Measurements from ENCODE around the gene JPT2.
"Not testable (repeated sequence)": the region's sequence is repeated elsewhere in the genome, so short reads cannot be mapped to it uniquely, and the experiment has no call there.

Gene JPT2

DNA sequence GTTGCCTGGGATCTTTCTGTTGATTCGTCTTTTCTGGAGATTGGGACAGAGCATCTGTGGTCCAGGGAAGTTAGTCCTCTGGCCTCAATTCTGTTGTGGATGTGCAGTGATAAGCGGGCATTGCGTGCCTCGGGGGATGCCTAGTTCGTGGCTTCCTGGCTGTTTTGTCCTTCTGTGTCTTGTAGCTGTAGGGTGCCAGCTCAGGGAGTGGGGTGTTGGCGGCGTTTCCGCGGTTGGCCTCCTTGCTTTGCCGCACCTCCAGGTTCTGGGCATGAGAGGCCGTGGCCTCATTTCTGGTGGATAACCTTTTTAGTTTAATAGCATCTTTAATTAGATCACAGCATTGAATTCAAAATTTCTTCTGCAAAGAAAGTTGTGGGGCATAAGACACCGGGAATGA, 1.4 kb upstream of the JPT2 start:
- DNase-seq (ENCODE audit: low spot score), result no peak

DNA sequence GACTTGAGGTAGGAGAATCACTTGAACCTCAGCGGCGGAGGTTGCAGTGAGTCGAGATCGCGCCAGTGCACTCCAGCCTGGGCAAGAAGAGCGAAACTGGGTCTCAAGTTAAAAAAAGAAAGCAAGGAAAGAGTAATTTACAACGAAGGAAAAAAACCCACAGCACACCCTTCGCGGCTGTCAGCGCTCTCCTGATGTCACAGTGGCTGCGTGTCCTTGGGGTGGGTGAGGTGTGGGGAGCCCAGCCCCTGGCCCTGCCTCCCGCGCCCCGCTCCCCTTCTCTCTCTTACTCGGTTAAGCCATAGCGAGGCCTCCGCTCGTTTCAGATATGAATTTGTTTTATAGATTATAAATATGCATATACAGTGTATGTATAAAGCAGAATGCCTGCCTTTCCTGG, 740 bp upstream of the JPT2 start:
- no peak for DNase-seq (ENCODE audit: low spot score)

DNA sequence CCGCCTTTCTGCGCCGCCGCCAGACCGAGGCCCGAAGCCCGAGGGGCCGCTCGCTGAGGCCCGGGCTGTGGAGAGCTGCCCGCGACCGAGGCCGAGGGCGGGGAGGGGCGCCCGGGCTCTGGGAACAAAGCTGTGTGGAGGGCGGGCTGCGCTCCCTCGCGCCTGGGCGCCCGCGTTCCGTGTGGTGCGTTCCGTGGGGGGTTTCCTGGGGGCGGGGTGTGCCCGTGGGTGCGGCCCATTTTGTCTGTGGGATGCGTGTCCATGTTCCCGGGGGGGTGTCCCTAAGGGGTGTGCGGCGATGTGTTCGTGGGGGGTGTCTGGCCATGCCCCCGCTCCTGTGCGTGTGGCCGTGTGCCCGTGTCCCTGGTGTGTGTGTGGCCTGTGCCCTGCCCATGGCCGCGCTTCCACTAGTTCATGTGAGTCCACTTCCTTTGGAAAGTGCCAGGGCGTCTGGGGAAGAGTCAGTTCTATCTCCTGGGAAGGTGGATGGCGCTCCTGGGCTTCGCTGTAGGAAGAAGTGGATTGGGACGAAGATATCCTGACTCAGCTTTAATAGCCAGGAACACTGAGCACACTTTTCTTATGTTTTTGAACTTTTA, 520 bp downstream of the JPT2 start:
- DNase-seq (ENCODE audit: low spot score), result no peak

DNA sequence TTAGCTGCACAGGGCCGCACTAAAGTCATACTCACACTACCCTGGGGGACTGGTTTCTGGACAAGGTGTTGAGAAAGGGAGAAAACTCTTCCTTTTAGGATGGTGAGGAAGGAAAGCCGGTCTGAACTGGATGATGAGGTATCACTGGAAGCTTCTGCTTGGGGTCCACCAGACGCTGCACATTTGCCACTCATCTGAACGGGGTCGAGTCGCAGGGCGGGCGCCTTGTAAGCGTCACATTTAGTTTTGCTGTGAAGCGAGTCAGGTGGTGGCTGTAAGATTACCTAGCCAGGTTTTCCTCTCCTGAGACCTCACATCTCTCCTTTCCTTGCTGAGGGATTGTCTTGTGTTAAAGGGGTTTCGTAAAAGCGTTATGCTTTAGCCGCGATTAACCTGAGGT, 2.3 kb downstream of the JPT2 start:
- DNase-seq (ENCODE audit: low spot score), result no peak

GRCh38 chr16:1681032-1681431, 3.0 kb downstream of the JPT2 start:
- DNase-seq (ENCODE audit: low spot score), result no peak

- no peak for DNase-seq (ENCODE audit: low spot score)
Observed at GRCh38 chr16:1687427-1688316, 9.6 kb downstream of the JPT2 start.

DNA sequence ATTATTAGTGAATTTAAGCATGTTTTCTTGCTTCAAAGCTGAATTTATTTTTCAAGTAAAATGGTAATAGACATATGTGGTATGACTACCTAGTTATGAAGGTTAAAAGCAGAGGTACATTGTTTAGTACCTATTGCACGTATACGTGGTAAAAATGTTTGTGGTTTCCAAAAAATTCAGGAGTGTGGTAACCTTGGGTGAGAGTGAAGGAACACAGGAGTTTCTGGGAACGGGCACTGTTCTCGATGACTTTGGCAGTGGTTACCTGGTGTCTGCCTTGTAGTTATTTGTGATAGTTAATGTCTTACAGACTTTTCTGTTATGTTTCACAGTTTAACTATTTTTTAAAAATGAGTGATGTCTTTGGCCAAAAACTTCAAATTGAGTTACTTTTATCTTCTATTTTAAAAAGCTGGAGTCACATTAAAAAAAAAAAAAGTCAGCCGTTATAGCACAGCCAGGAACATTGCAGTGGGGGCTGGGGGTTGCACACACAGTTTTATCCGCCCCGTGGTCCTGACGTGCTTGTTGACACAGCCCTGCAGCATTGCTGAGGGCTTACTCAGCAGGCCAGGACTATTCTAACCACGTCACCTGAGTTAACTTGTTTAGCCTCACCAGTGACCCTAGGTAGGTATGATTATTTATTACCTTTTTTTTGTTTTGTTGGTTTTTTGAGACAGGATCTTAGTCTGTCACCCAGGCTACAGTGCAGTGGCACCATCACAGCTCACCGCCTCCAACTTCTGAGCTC, 10.9 kb downstream of the JPT2 start:
- DNase-seq (ENCODE audit: low spot score), result no peak

GRCh38 chr16:1689853-1690252, 11.8 kb downstream of the JPT2 start:
- DNase-seq (ENCODE audit: low spot score), result no peak

DNA sequence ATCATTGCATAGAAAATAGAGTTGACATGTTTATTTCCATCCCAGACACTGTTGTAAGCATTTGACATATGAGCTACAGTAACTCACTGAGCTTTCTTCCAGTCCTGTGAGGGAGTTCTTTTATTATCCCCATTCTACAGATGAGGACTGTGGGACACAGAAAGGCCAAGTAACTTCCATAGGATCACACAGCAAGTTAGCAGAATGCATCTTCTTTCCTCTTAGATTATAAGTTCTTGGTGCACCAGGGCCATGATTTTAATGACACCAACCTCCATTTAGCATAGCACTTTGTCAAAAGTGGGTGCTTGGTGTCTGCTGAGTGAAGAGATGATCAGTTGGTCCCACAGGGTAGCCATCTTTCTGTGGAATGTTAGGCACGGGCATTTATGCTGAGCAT, 12.7 kb downstream of the JPT2 start:
- DNase-seq (ENCODE audit: low spot score), result no peak

DNA sequence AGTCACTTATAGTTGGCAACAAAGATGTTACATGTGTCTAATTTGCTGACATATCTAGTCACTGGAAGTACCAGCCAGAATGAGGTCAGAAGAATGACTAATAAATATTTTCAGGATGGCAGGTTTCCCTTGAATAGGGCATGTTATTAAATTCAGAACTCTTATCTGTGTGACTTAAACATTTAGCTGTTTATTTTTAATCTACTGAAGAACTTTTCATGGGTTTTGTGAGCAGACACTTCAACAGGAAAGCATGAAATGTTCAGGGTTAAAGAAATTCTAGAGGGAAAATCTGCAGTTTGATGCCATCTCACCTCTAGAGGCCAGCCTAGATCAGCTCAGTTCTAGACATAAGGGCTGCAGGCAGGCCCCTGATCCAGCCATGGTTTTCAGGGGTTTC, 13.2 kb downstream of the JPT2 start:
- DNase-seq (ENCODE audit: low spot score), result no peak

DNA sequence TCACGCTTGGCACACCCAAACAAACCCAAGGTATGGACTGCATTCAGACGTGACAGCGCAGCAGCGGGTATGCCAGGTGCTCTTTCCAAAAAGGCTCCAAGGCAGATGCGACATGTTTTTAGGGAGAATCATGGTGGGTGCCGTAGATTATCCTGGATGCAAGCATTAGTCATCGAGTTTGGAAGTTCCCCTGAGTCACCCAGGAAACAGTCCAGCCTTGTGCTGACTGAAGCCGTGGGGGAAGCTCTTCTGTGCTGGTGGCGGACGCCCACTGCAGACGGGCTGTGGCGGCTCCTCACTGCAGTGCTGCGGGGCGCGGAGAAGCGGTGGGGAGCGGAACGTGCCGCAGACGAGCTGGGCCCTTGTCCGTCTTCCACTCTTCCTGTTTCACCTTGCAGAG, 13.9 kb downstream of the JPT2 start:
- no peak for DNase-seq (ENCODE audit: low spot score)

DNA sequence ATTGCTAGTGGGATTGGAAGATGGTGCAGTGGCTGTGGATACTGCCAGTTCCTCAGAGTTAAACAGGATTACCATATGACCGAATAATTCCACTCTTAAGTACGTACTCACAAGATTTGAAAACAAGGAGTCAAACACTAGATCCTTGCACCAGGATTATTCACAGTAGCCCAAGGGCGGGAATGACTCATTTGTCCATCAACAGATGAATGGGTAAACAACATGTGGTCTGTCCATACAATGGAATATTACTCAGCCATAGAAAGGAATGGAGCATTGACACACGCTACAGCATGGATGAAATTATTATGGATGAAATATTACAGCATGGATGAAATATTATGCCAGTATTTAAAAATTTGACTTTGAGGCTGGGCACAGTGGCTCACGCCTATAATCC, 18.8 kb downstream of the JPT2 start:
- DNase-seq (ENCODE audit: low spot score), result no peak

DNA sequence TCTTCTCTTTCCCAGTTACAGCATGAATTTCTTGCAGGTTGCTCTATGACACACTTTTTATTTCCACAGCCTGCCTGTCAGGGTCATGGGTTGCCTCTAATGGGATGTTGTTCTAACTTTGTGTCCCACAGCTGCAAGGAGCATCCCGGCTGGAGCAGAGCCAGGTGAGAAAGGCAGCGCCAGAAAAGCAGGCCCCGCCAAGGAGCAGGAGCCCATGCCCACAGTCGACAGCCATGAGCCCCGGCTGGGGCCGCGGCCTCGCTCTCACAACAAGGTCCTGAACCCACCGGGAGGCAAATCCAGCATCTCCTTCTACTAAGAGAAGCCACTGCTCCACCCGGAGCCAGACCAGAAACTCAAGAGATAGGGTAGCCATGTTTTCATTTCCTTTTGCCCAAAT, 20.6 kb downstream of the JPT2 start:
- DNase-seq (ENCODE audit: low spot score), result no peak

DNA sequence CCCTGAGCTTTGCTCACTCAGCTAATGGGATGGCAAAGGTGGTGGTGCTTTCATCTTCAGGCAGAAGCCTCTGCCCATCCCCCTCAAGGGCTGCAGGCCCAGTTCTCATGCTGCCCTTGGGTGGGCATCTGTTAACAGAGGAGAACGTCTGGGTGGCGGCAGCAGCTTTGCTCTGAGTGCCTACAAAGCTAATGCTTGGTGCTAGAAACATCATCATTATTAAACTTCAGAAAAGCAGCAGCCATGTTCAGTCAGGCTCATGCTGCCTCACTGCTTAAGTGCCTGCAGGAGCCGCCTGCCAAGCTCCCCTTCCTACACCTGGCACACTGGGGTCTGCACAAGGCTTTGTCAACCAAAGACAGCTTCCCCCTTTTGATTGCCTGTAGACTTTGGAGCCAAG, 22.2 kb downstream of the JPT2 start:
- DNase-seq (ENCODE audit: low spot score), result no peak

GRCh38 chr16:1701216-1701878, 23.3 kb downstream of the JPT2 start:
- DNase-seq (ENCODE audit: low spot score), result no peak

DNA sequence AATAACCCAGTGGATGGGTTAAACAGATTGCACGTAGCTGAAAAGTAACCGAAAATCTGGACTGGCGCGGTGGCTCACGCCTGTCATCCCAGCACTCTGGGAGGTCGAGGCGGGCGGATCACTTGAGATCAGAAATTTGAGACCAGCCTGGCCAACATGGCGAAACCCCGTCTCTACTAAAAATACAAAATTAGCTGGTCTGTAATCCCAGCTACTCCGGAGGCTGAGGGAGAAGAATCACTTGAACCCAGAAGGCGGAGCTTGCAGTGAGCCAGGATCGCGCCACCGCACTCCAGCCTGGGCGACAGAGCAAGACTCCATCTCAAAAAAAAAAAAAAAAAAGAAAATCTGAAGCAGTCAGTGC, 27.2 kb downstream of the JPT2 start:
- not testable (repeated sequence) for DNase-seq (ENCODE audit: low spot score)

DNA sequence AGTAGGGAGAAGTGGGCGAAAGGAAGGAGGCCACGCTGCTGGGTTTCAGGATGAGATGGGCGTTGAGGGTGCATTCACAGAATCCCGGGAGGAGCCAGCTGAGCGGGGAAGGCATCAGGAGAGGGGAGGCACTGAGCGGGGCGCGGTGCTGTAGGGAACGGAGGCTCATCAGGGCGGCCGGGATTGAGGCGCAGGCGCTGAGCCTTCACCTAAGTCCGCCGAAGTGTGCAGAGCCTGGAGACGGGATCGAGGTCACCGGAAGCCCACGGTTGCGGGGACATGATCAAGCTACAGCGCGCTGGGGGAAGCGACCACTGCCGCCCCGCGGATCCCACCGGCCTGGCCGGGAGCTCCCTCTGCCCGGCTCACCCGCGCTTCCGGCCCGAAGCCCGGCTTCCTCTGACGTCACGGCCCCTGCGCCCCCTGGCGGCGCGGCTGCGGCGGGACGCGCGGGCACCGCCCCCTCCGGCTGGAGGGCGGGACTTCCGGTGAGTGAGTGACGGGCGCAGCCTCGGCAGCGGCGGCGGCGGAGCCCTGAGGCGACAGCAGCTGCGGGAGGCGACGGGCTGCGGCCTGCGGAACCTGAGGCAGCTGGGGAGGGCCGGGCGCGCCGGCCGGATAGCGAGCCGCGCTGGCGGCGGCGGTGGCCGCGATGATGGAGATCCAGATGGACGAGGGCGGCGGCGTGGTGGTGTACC, 27.8 kb downstream of the JPT2 start, which contains the start of gene MAPK8IP3:
MAPK8IP3 (plus strand) TSS at position 508 of the 698 bp plus-strand sequence; CDS start at position 653, 145 bp downstream.
- peak; percentile 98 for DNase-seq (ENCODE audit: low spot score)

DNA sequence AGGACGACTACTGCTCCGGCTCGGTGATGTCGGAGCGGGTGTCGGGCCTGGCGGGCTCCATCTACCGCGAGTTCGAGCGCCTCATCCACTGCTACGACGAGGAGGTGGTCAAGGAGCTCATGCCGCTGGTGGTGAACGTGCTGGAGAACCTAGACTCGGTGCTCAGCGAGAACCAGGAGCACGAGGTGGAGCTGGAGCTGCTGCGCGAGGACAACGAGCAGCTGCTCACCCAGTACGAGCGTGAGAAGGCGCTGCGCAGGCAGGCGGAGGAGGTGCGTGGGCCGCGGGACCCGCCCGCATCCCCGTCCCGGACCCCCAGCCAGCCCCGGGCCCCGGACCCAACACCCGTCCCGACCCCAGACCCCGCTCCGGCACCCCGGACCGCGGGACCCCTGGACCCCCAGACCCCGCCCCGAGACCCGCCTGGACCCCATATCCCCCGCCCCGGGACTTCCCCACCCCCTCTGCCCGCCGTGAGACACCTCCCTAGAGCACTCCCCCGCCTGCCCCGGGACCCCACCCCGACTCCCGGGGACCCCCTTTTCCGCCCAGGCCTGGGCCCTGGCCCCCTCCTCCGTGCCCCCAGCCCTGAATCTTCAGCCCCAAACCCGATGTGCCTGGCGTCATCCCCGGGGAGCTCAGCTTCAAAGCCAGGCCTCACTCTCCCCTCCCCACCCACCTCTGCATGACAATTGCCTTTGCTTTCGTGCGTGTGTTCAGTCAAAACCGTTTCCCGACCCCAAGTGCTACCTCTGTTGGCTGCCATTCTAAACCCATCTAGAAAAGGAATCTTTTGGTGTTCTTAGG, 28.5 kb downstream of the JPT2 start:
- DNase-seq (ENCODE audit: low spot score), result peak; percentile 73

GRCh38 chr16:1707193-1707790, 29.2 kb downstream of the JPT2 start:
- no peak for DNase-seq (ENCODE audit: low spot score)

DNA sequence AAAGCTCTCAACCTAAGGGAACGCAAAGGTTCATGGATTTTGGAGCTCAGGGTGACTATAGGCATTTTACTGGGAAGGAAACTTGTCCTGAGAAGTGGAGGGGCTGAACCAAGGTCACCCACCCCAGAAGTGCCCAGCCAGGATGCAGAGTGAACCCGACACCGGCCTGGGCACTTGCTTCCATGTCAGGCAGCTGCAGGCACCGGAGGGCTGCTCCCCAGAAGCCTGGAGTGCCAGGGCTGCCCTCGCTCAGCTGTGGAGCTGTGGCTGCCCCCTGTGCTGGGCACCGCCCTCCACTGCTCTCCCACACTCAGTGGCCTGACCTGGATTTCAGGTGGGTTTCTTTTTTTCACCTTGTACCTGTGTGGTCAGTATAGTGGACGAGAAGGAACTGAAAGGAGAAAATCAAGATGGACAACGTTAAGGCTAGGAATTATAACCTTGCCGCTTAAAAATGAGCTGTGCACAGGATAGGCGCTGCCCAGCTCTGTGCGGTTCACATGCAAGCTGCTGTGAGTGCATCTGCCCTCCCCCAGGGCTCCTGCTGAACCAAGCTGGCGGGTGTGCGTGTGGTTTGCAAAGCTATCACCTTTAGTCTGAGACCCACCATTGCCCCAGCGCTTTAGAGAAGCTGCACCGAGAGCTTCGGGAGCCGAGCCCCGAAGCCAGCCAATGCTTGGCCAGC, 30.1 kb downstream of the JPT2 start:
- DNase-seq (ENCODE audit: low spot score), result no peak
